GM18526 (cell line): ENCODE measurements around the gene EXOC6.

ENCODE experiments used
- POLR2A ChIP-seq: IDR thresholded peaks from 3 replicates; pipeline ENCODE4 v1.6.1; 2011; ENCODE audit not compliant: insufficient read length; ENCODE audit errors: extremely low read depth

The EXOC6 gene

GRCh38 chr10:93103953-93104352 is 255.6 kb downstream of the EXOC6 start:
- TF ChIP-seq POLR2A = no peak

GRCh38 chr10:93106631-93107072 is 258.3 kb downstream of the EXOC6 start:
- TF ChIP-seq POLR2A = no peak
